HG02588 (cell line): ENCODE results near the gene PFN4.
"Not testable (repeated sequence)": the region's sequence is repeated elsewhere in the genome, so short reads cannot be mapped to it uniquely, and the experiment has no call there.

Experiments
- ATAC-seq: cut with Tn5 transposase; IDR thresholded peaks from one replicate; pipeline ENCODE4 v1.9.1; 2021; ENCODE audit warnings: mild to moderate bottlenecking, moderate library complexity; ENCODE audit not compliant: unreplicated experiment

PFN4 gene

GRCh38 chr2:24115057-24115456 is 8.1 kb downstream of the PFN4 start:
- no peak for ATAC-seq

- no peak for ATAC-seq
Observed at GRCh38 chr2:24111407-24111901, 11.7 kb downstream of the PFN4 start.

DNA sequence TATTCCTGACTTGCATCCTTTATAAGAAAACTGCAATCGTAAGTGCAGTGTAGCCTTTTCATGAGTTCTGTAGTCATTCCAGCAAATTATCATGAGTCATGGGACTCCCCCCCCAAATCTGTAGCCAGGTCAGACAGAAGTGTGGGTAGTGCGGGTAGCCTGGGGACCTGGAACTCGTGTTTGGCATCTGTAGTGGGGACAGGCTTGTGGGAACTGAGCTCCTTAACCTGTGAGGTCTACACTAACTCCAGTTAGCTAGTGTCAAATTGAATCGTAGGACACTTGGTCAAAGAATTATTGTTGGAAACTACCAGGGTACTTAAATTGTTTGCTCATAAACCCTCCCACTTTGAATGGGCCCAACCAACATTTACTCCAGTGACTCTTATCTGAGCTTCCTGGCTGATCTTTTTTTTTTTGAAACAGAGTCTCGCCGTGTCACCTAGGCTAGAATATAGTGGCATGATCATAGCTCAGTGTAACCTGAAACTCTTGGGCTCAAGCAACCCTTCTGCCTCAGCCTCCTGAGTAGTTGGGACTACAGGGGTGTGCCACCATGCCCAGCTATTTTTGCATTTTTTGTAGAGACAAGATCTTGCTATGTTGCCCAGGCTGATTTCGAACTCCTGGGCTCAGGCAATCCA is 12.4 kb downstream of the PFN4 start:
- no peak for ATAC-seq

DNA sequence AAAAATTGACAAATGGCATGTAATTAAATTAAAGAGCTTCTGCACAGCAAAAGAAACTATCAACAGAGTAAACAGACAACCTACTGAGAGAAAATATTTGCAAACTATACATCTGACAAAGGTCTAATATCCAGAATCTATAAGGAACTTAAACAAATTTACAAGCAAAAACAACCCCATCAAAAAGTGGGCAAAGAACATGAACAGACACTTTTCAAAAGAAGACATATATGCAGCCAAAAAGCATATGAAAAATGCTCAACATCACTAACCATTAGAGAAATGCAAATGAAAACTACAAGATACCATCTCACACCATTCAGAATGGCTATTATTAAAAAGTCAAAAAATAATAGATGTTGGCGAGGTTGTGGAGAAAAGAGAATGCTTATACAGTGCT is 13.7 kb downstream of the PFN4 start:
- ATAC-seq: not testable (repeated sequence)

DNA sequence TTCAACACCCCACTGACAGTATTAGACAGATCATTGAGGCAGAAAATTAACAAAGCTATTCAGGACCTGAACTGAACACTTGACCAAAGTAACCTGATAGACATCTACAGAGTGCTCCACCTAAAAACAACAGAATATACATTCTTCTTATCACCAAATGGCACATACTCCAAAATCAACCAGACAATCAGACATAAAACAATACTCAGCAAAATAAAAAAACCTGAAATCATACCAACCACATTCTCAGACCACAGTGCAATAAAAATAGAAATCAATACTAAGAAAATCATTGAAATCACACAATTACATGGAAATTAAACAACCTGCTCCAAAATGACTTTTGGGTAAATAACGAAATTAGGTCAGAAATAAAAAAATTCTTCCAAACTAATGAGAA is 15.8 kb downstream of the PFN4 start:
- ATAC-seq: no peak

GRCh38 chr2:24106786-24107185 is 16.3 kb downstream of the PFN4 start:
- ATAC-seq: no peak

DNA sequence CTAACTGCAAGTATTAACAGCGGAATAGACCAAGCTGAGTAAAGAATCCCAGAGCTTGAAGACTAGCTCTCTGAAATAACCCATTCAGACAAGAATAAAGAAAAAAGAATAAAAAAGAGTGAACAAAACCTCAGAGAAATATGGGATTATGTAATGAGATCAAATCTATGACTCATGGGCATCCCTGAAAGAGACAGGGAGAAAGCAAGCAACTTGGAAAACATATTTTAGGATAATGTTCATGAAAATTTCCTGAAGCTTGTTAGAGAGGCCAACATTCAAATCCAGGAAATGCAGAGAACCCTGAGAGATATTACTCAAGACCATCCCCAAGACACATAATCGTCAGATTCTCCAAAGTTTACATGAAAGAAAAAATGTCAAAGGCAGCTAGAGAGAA is 17.3 kb downstream of the PFN4 start:
- ATAC-seq: no peak

DNA sequence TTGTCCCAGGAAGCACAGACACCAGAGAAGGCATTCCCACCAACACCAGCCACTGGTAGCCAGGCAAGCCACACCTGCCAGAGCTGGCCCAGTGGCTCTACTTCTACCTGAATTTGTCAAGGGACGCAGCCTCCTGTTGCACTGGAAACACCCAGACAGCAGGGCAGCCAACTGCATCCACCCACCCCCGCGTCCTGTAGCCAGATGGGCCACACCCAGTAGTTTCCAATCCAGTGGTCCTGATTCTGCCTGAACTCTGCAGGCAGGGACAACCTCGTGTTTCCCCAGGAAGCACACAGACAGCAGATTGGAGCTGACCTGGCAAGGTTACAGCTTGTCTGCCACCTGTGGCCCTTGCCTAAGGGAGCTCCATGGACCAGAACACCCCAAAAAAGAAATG is 18.2 kb downstream of the PFN4 start:
- no peak for ATAC-seq

DNA sequence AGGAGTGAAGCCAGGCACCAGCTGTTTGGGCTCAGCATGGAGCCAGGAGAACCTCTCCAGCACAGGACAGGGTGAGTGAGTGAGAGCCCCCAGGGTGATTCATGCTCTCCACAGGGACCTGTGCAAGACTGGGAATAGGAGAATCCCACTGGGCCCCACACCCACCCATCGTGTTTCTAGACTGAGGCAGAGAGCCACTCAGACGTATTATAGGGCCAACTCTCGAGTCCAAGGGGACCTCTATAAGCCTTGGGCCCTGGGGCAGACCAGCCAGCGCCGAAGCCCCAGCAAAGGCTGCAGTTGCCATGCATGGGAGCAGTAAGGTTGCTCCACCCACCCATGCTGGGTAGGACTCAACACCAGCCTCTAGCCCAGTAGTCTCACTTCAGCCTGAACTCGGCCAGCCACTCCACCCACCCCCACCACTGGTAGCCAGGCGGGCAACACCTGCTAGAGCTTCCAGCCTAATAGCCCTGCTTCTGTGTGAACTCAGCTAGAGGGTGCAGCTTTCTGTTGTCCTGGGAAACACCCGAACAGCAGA is 19.0 kb downstream of the PFN4 start:
- ATAC-seq: no peak

GRCh38 chr2:24102677-24103076 is 20.5 kb downstream of the PFN4 start:
- no peak for ATAC-seq

DNA sequence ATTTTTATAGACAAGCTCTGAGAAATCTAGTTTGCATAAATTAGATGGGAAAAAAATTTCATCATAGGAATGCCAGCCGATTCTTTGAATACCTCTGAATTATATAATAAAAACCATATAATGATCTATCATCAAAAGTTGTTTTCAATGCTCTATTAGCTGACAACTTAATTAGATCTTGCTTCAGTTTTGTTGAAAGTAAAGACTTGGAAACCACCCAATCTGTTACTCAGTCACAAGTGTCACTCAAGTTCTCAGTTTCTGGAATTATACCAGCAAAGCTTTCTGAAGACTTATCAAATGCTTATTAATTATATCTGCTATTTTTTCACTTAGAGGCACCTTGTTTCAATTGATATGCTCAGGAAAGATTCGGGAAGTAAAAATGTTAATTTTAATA is 21.1 kb downstream of the PFN4 start:
- ATAC-seq: no peak

DNA sequence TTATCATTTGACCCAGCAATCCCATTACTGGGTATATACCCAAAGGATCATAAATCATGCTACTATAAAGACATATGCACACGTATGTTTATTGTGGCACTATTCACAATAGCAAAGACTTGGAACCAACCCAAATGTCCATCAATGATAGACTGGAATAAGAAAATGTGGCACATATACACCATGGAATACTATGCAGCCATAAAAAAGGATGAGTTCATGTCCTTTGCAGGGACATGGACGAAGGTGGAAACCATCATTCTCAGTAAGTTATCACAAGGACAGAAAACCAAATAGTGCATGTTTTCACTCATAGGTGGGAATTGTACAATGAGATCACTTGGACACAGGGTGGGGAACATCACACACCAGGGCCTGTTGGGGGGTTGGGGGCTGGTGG is 22.4 kb downstream of the PFN4 start:
- not testable (repeated sequence) for ATAC-seq

GRCh38 chr2:24095171-24095677 is 27.9 kb downstream of the PFN4 start:
- ATAC-seq: not testable (repeated sequence)

DNA sequence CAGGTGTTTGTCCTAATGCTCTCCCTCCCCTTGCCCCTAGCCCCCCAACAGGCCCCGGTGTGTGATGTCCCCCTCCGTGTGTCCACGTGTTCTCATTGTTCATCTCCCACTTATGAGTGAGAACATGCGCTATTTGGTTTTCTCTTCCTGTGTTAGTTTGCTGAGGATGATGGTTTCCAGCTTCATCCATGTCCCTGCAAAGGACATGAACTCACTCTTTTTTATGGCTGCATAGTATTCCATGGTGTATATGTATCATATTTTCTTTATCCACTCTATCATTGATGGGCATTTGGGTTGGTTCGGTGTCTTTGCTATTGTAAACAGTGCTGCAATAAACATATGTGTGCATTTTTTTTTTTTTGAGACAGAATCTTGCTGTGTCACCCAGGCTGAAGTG is 29.9 kb downstream of the PFN4 start:
- ATAC-seq: not testable (repeated sequence)

- ATAC-seq: no peak
Observed at GRCh38 chr2:24088821-24089359, 34.2 kb downstream of the PFN4 start.

DNA sequence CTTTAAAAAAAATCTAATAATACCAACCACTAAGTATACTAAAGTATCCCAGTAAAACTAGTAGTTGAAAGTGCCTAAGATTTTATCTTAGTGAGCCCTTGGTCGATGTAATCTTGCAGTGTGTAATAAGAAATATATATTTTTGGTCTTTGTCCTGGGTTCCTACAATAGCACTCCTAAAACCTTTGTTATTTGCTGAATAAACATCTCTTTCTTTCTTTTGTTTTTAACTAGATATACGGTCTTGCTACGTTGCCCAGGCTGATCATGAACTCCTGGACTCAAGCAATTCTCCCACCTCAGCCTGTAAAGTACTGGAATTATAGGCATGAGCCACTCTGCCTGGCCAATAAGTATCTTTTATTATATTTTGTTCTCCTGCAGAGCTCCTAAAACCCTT is 36.1 kb downstream of the PFN4 start:
- ATAC-seq: no peak

DNA sequence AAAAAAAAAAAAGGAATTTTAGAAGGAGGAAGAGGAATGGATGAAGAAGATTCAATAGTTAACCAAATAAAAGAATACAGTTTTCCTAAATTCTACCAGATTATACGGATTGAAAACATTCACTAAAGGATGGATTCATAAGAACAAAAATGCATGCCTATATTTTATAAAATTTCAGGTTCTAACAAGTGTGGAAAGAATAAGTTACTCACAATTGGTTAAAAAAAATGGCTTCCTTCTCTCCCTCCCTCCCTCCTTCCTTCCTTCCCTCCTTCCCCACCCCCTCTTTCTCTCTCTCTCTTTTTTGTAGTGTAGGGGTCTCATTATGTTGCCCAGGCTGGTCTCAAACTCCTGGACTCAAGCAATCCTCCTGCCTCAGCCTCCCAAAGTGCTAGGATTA is 36.9 kb downstream of the PFN4 start:
- ATAC-seq: no peak

DNA sequence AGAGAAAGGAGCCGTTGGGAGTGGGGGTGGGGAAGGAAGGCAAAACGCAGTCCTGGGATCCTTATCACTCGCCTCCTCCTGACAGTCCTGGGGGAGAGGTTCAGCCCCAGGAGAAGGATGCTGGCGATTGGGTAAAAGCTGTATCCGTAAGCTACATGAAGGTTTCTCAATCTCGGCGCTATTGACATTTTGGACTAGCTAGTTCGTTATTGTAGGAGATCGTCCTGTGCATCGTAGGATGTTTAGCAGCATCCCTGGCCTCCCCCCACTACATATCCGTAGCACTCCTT is 38.0 kb downstream of the PFN4 start:
- ATAC-seq: no peak

DNA sequence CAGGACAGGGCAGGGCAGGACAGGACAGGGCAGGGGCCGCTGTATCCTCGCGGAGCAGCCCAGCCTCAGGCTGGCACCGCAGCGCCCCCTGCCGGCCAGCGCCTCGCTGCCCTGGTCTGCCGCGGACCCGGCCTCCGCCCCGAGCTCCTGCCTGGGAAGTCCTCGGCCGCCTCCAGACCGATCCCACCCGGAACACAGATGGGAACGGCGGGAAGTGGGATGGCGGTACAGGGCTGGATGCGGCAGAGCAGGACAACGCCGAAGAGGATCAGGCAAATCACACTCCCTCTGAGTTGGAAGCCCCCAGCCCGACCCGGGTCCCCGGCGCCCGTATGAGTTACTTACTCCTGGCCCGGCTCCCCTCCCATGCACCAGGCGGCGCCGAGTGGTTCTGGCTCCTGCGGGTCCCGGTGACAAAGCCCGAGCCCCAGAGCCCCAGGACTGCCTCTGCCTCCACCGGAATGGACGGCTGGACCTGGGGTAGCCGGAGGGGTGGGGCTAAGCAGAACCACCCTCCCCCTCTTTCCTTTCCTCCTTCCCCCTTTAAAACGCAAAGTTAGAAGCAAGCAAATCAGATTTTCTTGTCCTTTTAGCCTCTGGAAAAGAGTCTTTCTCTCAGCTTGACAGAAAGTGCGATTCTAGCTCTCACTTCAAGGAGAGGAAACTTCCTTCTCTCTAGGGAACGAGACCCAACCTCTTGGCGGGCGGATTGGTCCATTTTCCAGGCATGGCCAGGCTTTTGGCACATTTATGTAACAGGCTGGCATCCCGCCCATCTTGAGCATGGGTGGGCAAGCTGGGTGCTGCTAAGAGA is 38.5 kb downstream of the PFN4 start, which contains the start of gene TP53I3:
TSS of gene TP53I3 (minus strand) at position 449 of the 814 bp plus-strand sequence. CDS start 508 bp downstream, outside the sequence.
- ATAC-seq: peak; percentile 77

DNA sequence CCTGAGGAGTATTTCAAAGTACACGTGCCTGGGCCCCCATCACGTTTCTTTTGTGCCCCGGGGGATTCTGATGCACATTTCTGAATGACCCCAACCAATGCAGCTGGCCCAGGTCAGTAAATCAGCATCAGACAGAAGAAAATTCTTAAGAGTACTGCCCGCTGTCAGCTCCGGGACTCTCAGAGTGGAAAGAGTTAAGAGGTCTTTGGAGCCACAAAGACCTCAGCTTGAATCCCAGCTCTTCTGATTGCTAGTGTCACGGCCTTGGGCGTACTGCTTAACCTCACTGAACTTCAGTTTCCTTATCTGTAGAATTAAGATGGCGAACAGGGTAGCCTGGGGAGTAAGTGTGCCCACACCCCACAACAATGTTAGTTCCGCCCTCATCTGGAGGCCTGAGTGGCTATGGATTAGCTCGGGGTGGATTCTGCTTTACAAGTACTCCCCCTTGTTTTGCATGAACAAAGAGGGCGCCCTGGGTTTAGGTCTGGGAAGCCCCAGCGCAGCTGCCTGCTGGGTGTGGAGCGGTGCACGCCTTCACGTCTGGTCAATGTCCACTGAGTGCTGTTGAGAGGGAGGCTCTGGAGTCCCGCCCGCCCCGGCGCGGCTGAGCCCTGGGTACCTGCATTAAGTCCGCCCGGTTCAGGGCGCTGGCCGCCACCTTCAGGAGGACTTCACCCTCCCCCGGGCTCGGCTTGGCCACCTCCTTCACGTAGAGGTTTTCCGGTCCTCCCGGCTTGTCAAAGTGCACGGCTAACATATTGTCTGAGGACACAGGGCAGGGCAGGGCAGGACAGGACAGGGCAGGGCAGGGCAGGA is 39.4 kb downstream of the PFN4 start:
- peak; percentile 81 for ATAC-seq
